ENCODE data around the gene REEP1.
"Not testable (repeated sequence)": the region's sequence is repeated elsewhere in the genome, so short reads cannot be mapped to it uniquely, and the experiment has no call there.

REEP1 gene

DNA sequence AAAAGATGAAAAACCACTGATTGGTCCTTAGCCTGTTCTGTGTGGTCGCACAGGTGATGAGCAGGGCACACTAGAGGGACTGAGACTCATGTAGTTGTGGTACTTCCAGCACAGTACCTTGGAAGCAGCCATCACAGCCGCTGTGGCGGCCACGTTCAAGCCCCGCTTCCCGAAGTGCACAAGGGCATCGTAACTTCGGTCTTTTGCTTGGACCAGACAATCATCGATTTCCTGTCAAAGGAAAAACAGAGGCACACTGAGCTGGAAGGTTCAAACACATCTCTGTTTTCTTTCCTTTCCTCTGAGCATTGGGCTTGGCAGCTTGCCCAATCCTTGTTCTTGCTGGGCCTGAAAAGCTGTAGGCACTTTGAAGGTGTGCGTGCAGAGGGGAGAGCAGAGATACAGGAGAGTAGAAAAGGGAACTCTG is 85.6 kb downstream of the REEP1 start:
- H3K4me3 ChIP-seq (ENCODE audit: low read depth, low read length), result no peak overlapping the region
- no peak for TF ChIP-seq CTCF (IDR thresholded peaks at IDR 0.05; ENCODE audit: low read depth, low read length, missing control alignments)
- no peak for DNase-seq (ENCODE audit: low read depth)
- in situ Hi-C loops (cut with HindIII; ENCODE audit: low sequenced_read_pairs), result no loop called here

DNA sequence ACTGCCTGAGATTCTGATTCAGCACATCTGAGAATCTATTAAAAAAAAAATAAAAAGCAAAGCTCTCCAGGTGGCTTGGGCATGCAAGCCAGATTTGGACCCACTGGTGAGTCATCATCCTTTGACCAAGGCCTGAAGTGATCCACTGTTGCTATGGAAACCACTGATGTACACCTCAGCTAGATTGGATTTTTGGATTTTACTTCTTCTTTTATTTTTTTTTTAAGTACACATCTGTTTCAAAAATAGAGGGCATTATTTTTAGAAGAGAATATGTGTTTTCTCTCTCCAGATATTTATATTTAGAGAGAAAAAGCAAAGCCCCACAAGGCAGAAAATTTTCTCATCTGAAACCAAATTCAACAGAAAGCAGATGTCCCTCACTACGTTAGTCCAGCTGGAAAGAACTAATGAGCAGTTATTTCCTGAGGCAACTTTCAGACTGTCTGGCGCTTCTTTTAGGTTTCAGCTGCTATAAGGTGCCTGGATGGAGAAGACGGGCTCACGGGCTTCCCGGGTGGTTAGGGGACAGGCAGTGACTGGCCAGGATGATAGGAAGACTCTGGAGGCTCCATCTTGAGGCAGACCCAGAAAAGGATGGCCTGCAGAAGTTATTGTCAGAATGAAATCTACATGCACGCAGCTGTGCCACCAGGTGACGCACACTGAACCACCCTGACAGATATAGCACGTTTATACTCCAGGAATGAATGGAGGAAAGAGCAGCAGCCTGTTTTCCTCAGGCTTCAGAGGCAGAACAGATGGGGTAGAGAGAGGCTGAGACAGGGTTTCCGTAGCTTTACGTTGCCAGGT is 87.6 kb downstream of the REEP1 start:
- in situ Hi-C loops (cut with HindIII; ENCODE audit: low sequenced_read_pairs), result no loop called here
- no peak overlapping the region for H3K4me3 ChIP-seq (ENCODE audit: low read depth, low read length)
- DNase-seq (ENCODE audit: low read depth), result peak; percentile 83
- no peak for TF ChIP-seq CTCF (IDR thresholded peaks at IDR 0.05; ENCODE audit: low read depth, low read length, missing control alignments)

- DNase-seq (ENCODE audit: low read depth), result no peak
- in situ Hi-C loops (cut with HindIII; ENCODE audit: low sequenced_read_pairs), result no loop called here
- no peak for TF ChIP-seq CTCF (IDR thresholded peaks at IDR 0.05; ENCODE audit: low read depth, low read length, missing control alignments)
- no peak overlapping the region for H3K4me3 ChIP-seq (ENCODE audit: low read depth, low read length)
Measured at GRCh38 chr2:86249176-86249575, 88.2 kb downstream of the REEP1 start.

- in situ Hi-C loops (cut with HindIII; ENCODE audit: low sequenced_read_pairs); DNase-seq (ENCODE audit: low read depth); H3K4me3 ChIP-seq (ENCODE audit: low read depth, low read length): not testable (repeated sequence)
Measured at GRCh38 chr2:86245222-86245621, 92.2 kb downstream of the REEP1 start.

DNA sequence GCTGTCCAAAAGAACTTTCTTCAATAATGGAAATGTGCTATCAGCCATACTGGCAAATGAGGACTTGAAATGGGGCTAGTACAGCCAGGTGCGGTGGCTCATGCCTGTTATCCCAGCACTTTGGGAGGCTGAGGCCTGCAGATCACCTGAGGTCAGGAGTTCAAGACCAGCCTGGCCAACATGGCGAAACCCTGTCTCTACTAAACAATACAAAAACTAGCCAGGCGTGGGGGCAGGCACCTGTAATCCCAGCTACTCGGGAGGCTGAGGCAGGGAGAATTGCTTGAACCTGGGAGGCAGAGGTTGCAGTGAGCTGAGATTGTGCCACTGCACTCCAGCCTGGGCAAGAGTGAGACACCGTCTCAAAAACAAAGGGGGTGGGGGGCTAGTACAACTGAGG is 92.6 kb downstream of the REEP1 start:
- DNase-seq (ENCODE audit: low read depth); in situ Hi-C loops (cut with HindIII; ENCODE audit: low sequenced_read_pairs); H3K4me3 ChIP-seq (ENCODE audit: low read depth, low read length): not testable (repeated sequence)

DNA sequence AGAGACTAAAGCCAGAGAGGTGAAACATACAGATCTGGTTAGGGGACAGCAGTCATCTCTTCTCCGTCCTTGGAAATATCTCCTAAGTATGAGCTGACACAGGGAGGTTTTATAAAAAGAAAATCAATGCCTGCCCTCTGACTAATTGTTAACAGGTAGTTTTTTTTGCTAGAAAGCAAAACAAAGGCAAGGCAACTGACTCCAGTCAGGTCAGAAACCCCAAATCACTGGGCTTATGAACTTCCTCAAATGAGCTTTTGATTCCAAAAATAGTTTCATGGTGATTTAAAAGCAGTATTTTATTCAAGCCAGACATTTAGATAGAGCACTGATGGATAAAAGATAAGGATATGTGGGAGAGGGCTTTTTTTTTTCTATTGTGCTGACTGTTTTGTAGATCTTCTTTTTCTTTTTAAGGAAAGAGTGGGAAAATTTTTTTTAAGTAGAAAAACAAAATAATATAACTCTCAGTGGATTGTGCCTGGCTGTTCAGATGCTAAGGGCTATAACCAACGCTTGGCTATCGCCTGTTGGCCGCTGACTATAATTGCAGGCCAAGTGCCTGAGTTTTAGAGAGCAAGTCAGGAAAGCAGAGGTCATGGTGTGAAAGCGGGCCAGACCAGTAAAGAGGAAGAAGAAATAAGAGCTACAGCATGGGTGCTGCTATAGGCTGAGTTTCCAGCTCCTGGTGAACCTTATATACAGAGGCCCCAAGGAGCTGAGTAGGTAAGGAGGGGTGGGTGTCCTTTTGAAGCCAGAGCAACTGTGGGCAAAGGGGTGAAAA is 93.3 kb downstream of the REEP1 start:
- H3K4me3 ChIP-seq (ENCODE audit: low read depth, low read length), result no peak overlapping the region
- peak; percentile 7 for TF ChIP-seq CTCF (IDR thresholded peaks at IDR 0.05; ENCODE audit: low read depth, low read length, missing control alignments)
- no peak for DNase-seq (ENCODE audit: low read depth)
- in situ Hi-C loops (cut with HindIII; ENCODE audit: low sequenced_read_pairs), result no loop called here

DNA sequence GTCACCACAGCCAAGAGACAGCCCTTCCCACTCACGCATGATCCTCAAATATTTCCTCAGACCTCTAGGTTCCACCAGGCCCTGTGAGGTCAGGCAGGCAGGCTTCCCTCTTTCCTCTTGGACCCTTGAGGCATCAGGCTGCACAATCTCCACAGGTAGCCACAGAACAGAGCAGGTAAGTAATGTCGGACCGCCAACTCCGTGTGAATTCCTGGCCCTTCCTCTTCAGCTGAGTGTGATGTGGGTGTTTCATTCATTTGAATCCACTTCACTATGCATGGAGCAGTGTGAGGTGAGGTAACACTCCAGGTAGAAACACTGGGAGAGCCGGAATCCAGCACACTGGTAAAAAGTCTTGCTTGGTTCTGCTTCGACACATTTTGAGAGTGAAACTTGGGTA is 94.2 kb downstream of the REEP1 start:
- in situ Hi-C loops (cut with HindIII; ENCODE audit: low sequenced_read_pairs), result no loop called here
- no peak for DNase-seq (ENCODE audit: low read depth)
- H3K4me3 ChIP-seq (ENCODE audit: low read depth, low read length), result no peak overlapping the region
- TF ChIP-seq CTCF (IDR thresholded peaks at IDR 0.05; ENCODE audit: low read depth, low read length, missing control alignments), result no peak
